Activated CD4-positive, CD25-positive, alpha-beta regulatory T cell treated with anti-CD3 and anti-CD28 coated beads, Interleukin-2, amount 50 U/mL, for 72 hours (primary cell): ENCODE data around the gene PASK.

ENCODE experiments used
- DNase-seq: peaks from one replicate; pipeline ENCODE4 v3.0.0; 2021

PASK gene

GRCh38 chr2:241179899-241180298, 30.6 kb upstream of the PASK start:
- DNase-seq, result no peak

GRCh38 chr2:241178961-241179360, 29.7 kb upstream of the PASK start:
- no peak for DNase-seq

GRCh38 chr2:241177526-241178334, 28.5 kb upstream of the PASK start:
- DNase-seq, result no peak

- DNase-seq, result no peak
Observed at GRCh38 chr2:241173557-241173956, 24.3 kb upstream of the PASK start.

GRCh38 chr2:241168366-241168765, 19.1 kb upstream of the PASK start:
- no peak for DNase-seq

GRCh38 chr2:241163601-241164118, 14.4 kb upstream of the PASK start:
- DNase-seq, result no peak

GRCh38 chr2:241161646-241162281, 12.5 kb upstream of the PASK start:
- DNase-seq, result no peak

GRCh38 chr2:241160318-241160717, 11.0 kb upstream of the PASK start:
- no peak for DNase-seq

GRCh38 chr2:241159116-241159515, 9.8 kb upstream of the PASK start:
- DNase-seq, result no peak

GRCh38 chr2:241158546-241158900, 9.3 kb upstream of the PASK start:
- no peak for DNase-seq

GRCh38 chr2:241157841-241158545, 8.7 kb upstream of the PASK start:
- no peak for DNase-seq

GRCh38 chr2:241156971-241157441, 7.7 kb upstream of the PASK start:
- no peak for DNase-seq

GRCh38 chr2:241155936-241156335, 6.7 kb upstream of the PASK start:
- DNase-seq, result no peak

- DNase-seq, result no peak
Observed at GRCh38 chr2:241154915-241155314, 5.6 kb upstream of the PASK start.

GRCh38 chr2:241153616-241154015, 4.3 kb upstream of the PASK start:
- DNase-seq, result no peak

GRCh38 chr2:241151934-241152660, 2.8 kb upstream of the PASK start:
- no peak for DNase-seq

- no peak for DNase-seq
Observed at GRCh38 chr2:241150660-241151530, 1.6 kb upstream of the PASK start.

GRCh38 chr2:241149925-241150659, 820 bp upstream of the PASK start, which contains the start of gene PPP1R7:
Gene PPP1R7, plus strand, starts transcription at chr2:241150467. Its CDS starts 29 bp downstream, at chr2:241150496.
- DNase-seq, result peak; percentile 90

GRCh38 chr2:241149675-241149924, 328 bp upstream of the PASK start:
- DNase-seq, result no peak

- DNase-seq, result no peak
Observed at GRCh38 chr2:241148239-241148638, 1.0 kb downstream of the PASK start.

GRCh38 chr2:241147336-241147735, 1.9 kb downstream of the PASK start:
- no peak for DNase-seq
